ENCODE results near the gene EPB41L3.
A peak's percentile ranks its signal among the peaks of the same experiment; 100 is the strongest.

The EPB41L3 gene

GRCh38 chr18:5449858-5450509 lies 93.8 kb downstream of the EPB41L3 start:
- DNase-seq: peak; percentile 42

- DNase-seq: no peak
These were observed 96.4 kb downstream of the EPB41L3 start for GRCh38 chr18:5447442-5447841.

GRCh38 chr18:5444847-5445246 lies 99.0 kb downstream of the EPB41L3 start:
- no peak for DNase-seq

GRCh38 chr18:5444269-5444668 lies 99.5 kb downstream of the EPB41L3 start:
- no peak for DNase-seq

DNA sequence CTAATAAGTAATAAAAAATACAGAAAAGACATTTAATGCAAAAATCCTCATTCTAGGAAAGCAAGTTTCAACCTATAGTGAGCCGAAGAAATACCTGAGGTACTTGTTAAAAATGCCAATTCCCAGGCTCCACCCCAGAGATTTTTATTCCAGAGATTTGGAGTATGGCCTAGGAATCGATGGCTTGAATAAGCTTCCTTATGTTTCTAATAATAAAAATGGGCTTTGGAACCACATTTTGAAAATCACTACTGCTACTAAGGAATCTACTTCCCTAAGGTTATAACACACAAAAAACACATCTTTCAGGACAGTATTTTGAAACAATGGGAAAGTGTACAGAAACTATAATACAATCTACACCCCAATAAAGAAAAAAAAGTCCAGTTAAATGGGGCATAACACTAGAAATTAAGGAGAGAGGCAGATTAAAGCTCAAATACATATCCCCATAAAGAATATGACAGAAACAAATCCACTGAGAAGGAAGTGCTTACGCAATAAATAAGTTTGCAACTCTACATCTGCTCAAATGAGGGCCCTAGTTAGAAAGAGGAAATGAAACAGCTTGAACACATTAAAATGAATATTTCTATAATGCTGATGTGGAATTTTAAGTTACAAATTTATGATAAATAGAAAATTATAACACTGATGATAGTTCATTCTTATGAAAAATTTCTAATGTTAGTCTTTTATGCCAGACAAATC lies 103.7 kb downstream of the EPB41L3 start:
- DNase-seq: no peak

DNA sequence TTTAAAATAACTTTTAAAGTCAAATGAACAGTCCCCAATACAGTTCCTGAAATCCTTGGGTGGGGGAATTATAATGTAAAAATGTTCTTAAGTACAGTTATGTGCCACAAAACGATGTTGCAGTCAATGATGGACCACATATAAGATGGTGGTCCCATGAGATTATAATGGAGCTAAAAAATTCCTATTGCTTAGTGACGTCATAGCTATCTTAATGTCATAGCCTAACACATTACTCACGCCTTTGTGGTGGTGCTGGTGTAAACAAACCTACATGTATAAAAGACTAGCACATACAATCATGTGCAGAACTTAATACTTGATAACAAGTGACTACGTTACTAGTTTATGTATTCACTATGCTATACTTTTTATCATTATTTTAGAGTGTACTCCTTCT lies 109.4 kb downstream of the EPB41L3 start:
- DNase-seq: no peak

GRCh38 chr18:5431836-5432575 lies 111.8 kb downstream of the EPB41L3 start:
- DNase-seq: no peak

- peak; percentile 22 for DNase-seq
These were observed 113.7 kb downstream of the EPB41L3 start for GRCh38 chr18:5430131-5430530.

- no peak for DNase-seq
These were observed 114.1 kb downstream of the EPB41L3 start for GRCh38 chr18:5429681-5430080.

DNA sequence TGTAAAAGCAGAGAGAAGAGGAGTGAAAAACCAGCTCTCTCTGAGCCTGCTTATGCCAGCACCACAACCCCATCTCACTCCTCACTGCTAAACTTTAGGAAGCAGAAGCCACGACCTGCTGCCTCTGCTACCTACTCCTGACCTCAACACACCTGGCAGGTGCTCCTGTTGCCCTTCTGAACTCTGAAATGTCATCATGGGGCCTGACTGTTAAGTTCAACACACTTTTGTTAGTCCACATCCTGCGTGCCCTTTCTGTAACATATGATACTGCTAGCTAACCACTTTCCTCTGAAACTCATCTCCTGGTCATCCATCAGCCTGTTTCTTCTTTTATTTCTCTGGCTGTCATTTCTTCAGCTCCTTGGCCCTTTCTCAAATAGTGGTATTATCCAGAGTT lies 118.1 kb downstream of the EPB41L3 start:
- peak; percentile 56 for DNase-seq

DNA sequence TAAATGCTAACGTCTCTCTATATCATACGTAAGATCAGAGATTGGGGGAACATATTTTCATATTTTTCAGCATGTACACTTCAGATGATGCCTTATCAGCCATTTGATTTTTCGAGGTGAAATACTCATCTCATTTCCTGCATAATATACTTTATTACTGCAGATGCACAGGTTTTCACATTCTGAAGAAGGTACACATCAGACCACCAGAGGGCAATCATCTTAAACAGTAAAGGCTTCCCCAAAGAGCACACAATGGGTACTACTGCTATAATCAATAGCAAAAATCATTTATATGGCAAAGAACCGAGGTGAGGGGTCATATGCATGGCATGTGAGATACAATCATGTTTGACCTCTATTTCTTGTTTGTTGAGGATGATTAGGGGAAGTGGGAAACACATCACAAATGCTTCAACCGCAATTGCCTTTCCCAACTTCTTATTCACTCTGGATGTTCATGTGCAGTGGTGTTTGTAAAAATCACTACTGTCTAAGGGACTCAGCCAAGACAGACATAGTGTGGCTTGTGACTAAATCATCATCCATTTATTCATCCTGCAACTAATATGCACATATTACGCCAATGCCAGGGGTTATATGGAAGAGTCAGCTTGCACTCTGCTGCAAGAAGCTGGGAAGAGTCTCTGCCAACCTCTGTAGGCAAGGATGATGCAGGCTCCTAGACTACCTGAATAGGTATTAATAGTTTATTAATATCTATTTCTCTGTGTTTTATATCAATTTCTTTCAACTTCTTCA lies 118.7 kb downstream of the EPB41L3 start:
- DNase-seq: peak; percentile 83

DNA sequence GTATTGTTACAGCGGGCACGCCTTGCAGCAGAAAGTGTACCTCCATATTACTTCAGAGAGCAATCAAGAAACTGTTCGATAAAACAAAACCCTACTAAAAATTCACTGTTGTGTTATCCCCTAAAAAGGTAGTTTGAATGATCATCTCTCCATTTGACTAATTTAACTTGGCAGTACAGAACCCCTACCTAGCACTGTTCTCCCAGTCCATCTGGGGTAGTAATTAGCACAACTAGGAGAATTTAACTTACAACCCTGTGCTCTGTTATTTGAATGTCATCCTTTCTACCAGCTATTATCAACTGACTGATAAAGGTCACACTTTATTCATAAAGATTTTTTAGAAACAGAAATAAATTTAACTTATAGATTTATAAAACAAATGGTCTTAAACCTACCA lies 121.2 kb downstream of the EPB41L3 start:
- DNase-seq: no peak

DNA sequence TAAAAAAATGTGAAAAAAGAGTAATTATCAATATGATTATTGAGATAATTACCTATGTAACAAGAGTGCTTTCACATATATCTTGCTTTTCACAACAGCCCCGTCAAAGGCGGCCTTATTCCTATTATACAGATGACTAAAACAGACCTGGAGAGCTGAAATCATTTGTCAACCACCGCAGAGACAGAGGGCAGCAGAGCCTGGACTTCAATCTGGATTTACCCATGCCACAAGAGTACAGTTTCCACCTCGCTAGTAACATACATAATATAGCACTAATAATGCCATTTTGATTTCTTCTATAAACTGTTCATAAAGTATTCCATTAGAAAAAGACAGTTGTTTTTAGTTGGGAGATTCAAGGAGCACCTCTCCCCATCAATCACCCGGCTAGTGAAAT lies 121.8 kb downstream of the EPB41L3 start:
- no peak for DNase-seq

- DNase-seq: no peak
These were observed 122.9 kb downstream of the EPB41L3 start for GRCh38 chr18:5420906-5421305.

GRCh38 chr18:5419601-5420000 lies 124.2 kb downstream of the EPB41L3 start:
- DNase-seq: no peak

DNA sequence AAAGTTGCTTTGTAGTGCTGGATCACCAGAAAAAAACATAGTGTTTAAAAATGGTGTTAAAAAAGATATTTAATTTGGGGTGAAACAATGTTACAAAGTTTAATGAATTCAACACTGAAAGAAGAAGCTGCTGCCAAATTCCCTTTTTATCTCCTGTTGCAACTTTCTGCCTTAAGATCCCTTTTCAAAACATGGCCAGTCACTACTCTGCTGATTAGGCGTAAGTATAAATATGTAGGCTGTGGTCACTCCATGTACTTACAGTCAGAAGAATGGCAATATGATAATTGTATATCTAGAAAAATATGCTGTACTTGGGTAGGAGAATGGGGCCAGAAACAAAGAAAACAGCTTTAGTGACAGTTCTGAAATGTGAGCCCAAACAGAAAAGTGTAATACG lies 124.8 kb downstream of the EPB41L3 start:
- no peak for DNase-seq

DNA sequence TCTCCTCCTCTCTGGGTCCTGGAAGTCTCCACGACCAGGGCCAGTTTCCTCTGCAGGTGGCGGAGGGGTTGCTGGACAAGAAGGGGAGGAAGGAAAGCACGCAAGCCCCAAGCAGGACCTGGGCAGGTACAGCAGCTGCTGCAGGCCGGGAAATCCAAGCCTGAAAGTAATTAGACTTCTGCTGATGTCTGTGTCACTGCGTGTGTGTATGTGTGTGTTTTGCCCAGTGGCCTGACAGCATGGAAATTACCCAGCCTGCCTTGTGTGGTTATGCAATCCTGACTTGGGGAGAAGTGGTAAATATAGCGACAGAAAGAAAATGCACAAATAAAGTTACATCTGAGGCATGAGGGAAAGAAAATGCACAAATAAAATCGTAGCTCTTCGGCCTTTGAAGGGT lies 126.5 kb downstream of the EPB41L3 start:
- DNase-seq: no peak

GRCh38 chr18:5416112-5416511 lies 127.7 kb downstream of the EPB41L3 start:
- no peak for DNase-seq

GRCh38 chr18:5415665-5416064 lies 128.1 kb downstream of the EPB41L3 start:
- DNase-seq: no peak

DNA sequence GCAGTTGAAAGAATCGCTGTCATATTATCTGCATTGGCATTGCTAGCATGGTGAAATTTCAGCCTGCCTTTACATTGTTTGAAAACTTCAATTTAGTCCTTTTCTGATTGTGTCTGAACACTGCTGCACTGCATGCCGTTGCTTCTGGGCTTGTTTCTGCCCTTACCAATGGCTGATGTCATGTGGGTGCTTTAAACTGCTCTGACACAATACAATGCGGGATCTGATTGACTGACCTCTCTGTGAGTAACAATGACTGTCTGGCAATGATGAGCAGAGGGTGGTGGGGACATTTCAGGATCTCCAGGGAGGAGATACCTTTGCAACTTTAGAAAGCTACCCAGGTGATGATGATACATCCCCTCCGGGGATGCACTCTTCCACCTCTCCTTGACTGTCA lies 128.8 kb downstream of the EPB41L3 start:
- no peak for DNase-seq

DNA sequence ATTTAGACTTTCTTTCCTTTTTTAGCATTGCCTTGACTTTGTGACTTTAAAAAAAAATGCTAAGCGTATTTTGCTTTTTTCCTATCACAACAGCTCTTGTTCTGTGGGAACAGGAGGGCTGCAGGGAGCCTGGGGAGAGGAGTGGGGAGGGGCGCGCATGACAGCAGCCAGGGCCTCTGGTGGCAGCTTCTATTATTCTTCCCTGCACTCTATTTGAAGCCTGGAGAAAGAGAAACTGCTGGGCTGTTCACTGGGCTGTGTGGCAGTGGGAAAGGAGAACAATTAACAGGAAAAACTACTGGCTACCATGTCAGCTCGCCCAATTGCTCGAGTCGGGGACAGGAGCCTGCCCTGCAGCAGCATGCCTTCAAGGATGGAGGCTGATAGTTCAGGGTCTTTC lies 129.3 kb downstream of the EPB41L3 start:
- DNase-seq: no peak

DNA sequence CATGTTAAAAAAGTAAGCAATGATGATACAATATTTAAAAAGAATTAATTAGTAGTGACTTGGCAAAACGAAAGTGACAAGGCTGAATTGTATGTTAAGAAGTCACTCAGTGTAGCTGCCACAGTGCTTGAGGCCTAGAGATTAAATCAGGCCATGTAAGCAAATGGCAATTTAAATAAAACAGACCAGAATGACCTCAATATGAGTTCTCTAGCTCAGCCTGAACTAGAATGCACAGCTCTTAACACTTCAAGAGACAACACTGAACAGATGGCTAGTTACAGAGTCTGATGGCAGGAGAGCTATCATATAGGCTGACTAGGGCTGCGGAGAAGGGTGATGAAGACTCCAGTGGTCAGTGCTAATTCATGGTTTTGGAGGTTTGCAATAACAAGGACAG lies 130.3 kb downstream of the EPB41L3 start:
- DNase-seq: no peak

DNA sequence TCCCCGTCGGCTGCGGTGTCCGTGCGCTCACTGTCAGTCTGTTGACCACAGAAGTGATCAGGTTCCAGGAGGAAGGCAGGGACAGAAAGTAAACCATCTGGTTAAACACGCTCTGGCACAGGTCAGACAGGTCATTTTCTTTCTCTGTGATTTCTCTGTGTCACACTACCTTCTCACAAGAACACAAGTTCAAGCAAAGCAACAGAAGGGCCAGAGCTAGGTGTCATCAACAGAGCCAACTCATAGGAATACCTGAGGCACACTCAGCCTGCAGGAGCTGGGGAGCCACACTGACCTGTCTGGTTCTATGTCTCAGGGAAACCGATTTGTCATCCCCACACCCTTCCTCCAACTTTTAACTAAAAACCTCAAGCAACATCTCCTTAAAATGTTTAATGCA lies 133.2 kb downstream of the EPB41L3 start:
- DNase-seq: no peak

Data from DMS53 (cell line).